ENCODE results near the gene TAGLN.

Gene TAGLN

DNA sequence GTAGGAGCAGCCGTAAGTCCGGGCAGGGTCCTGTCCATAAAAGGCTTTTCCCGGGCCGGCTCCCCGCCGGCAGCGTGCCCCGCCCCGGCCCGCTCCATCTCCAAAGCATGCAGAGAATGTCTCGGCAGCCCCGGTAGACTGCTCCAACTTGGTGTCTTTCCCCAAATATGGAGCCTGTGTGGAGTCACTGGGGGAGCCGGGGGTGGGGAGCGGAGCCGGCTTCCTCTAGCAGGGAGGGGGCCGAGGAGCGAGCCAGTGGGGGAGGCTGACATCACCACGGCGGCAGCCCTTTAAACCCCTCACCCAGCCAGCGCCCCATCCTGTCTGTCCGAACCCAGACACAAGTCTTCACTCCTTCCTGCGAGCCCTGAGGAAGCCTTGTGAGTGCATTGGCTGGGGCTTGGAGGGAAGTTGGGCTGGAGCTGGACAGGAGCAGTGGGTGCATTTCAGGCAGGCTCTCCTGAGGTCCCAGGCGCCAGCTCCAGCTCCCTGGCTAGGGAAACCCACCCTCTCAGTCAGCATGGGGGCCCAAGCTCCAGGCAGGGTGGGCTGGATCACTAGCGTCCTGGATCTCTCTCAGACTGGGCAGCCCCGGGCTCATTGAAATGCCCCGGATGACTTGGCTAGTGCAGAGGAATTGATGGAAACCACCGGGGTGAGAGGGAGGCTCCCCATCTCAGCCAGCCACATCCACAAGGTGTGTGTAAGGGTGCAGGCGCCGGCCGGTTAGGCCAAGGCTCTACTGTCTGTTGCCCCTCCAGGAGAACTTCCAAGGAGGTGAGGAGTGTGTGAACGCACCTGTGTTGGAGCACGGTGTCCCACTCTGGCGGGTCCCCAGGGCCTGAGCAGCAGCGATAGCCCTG, at the start of gene TAGLN:
Gene TAGLN (plus strand): TSS at position 318 of the 863 bp plus-strand sequence. CDS start 3,644 bp downstream, outside the sequence.
- Mint-ChIP-seq H3K9me3 (no peaks in the 10 kb centered on the region), H3K27ac (no peak within 1 kb of the TSS), H3K27me3 (ENCODE audit: low read depth, poor library complexity) (peaks cover 7% of the 10 kb centered on the region), H3K4me1 (peaks cover 66% of the 10 kb centered on the region), H3K36me3 (ENCODE audit: low read depth) (peaks cover 11% of the 10 kb centered on the region), H3K4me3 (peak within 1 kb of the TSS; percentile 71)
- peak; percentile 60 for DNase-seq
- TF ChIP-seq, protein P1, sequence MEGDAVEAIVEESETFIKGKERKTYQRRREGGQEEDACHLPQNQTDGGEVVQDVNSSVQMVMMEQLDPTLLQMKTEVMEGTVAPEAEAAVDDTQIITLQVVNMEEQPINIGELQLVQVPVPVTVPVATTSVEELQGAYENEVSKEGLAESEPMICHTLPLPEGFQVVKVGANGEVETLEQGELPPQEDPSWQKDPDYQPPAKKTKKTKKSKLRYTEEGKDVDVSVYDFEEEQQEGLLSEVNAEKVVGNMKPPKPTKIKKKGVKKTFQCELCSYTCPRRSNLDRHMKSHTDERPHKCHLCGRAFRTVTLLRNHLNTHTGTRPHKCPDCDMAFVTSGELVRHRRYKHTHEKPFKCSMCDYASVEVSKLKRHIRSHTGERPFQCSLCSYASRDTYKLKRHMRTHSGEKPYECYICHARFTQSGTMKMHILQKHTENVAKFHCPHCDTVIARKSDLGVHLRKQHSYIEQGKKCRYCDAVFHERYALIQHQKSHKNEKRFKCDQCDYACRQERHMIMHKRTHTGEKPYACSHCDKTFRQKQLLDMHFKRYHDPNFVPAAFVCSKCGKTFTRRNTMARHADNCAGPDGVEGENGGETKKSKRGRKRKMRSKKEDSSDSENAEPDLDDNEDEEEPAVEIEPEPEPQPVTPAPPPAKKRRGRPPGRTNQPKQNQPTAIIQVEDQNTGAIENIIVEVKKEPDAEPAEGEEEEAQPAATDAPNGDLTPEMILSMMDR (IDR thresholded peaks at IDR 0.05): no peak

DNA sequence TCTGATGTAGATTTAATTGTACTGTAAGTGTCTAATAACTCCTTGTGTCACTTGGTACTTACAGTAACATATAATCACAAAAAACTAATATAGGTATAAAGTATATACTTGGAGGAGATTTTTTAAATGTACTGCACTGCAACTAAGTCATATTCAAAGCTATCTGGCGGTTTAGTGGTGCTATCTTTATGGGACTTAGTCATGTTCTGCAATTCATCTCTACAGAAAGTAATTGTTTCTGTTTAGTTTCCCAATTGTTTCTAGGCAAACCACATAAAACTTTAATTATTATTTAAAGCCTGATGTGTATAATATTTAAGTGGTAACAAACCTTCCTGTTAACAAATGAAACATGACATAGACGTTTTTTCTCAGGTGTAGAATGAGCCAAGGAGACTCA, 47.1 kb upstream of the TAGLN start:
- DNase-seq: no peak
- no peak overlapping the region for H3K4me3 Mint-ChIP-seq
- TF ChIP-seq, protein P1 (IDR thresholded peaks at IDR 0.05): no peak
- H3K36me3 Mint-ChIP-seq (ENCODE audit: low read depth): peaks cover 81% of the 10 kb centered on the region
- H3K27ac Mint-ChIP-seq: peak overlapping the region; percentile 81
- H3K9me3 Mint-ChIP-seq: peaks cover 9% of the 10 kb centered on the region
- H3K27me3 Mint-ChIP-seq (ENCODE audit: low read depth, poor library complexity): no peaks in the 10 kb centered on the region
- H3K4me1 Mint-ChIP-seq: peaks cover 8% of the 10 kb centered on the region

DNA sequence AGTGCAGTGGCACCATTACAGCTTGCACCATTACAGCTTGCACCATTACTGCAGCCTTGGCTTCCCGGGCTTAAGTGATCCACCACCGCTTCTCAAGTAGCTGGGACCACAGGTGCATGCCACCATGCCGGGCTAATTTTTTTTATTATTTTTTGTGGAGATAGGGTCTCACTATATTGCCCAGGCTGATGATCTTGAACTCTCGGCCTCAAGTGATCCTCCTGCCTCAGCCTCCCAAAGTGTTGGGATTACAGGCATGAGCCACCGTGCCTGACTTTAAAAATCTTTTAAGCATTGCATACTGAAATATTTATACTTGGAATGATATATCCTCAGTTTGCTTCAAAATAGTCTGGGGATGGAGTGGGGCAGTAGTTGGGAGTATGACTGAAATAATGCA, 44.7 kb upstream of the TAGLN start:
- H3K27ac Mint-ChIP-seq: no peak overlapping the region
- H3K4me1 Mint-ChIP-seq: peaks cover 4% of the 10 kb centered on the region
- TF ChIP-seq, protein P1 (IDR thresholded peaks at IDR 0.05): no peak
- H3K9me3 Mint-ChIP-seq: peaks cover 6% of the 10 kb centered on the region
- no peak for DNase-seq
- H3K4me3 Mint-ChIP-seq: no peak overlapping the region
- H3K36me3 Mint-ChIP-seq (ENCODE audit: low read depth): peaks cover 77% of the 10 kb centered on the region
- H3K27me3 Mint-ChIP-seq (ENCODE audit: low read depth, poor library complexity): no peaks in the 10 kb centered on the region

DNA sequence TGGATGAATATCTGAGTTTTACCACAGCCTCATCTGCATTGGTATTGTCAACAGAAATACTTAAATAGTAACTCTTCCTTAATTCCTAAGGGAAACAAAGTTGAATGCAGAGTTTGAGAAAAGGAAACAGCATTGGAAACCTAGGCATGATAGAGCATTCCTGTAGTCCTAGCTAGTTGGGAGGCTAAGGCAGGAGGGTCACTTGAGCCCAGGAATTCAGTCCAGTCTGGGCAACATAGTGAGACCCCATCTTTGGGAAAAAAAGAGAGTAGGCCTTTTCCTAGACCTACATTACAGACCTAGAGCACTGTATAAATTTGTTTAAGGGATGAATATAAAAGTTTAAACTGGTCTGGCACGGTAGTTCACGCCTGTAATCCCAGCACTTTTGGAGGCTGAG, 41.7 kb upstream of the TAGLN start:
- peaks cover 77% of the 10 kb centered on the region for H3K36me3 Mint-ChIP-seq (ENCODE audit: low read depth)

DNA sequence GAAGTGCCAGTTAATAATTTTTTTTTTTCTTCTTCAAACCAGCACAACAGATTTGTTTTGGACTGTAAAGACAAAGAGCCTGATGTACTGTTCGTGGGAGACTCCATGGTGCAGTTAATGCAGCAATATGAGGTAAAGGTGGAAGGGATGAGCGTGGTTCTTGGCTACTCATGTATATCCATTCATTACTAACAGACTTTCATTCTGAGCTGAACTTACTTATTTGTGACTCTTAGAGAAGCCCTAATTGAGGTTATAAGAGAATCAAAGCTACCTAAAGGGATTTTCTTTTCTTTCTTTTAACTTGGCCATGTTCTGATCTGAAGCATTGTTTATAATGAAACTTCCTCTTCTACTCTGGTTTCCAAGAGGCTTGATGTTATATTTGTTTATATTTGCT, 39.3 kb upstream of the TAGLN start:
- TF ChIP-seq, protein P1 (IDR thresholded peaks at IDR 0.05): no peak
- H3K9me3 Mint-ChIP-seq: no peaks in the 10 kb centered on the region
- peaks cover 84% of the 10 kb centered on the region for H3K36me3 Mint-ChIP-seq (ENCODE audit: low read depth)
- H3K4me1 Mint-ChIP-seq: peaks cover 4% of the 10 kb centered on the region
- no peak overlapping the region for H3K4me3 Mint-ChIP-seq
- H3K27me3 Mint-ChIP-seq (ENCODE audit: low read depth, poor library complexity): no peaks in the 10 kb centered on the region
- DNase-seq: no peak
- H3K27ac Mint-ChIP-seq: peak overlapping the region; percentile 43

More for the DNA sequence above, 41.7 kb upstream of the TAGLN start:
- TF ChIP-seq, protein P1 (IDR thresholded peaks at IDR 0.05): no peak
- Mint-ChIP-seq H3K4me1 (peaks cover 4% of the 10 kb centered on the region), H3K9me3 (no peaks in the 10 kb centered on the region), H3K4me3 (no peak overlapping the region), H3K27me3 (ENCODE audit: low read depth, poor library complexity) (no peaks in the 10 kb centered on the region), H3K27ac (no peak overlapping the region)
- no peak for DNase-seq

DNA sequence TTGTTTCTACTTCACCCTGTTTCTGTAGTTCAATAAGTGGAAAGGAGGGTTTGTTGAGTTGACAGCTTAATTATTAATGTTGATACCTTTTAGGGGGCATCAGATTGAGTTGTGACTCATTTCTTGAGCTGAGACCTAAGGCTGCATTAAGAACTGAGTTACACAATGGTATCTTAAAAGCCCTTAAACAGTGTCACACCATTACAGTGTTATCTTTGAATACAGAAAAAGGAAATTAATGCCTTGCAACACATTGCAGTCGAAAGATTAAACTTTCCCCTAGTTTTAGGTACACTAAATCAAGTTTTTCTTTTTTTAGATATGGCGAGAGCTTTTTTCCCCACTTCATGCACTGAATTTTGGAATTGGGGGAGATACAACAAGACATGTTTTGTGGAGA, 38.3 kb upstream of the TAGLN start:
- TF ChIP-seq, protein P1 (IDR thresholded peaks at IDR 0.05): no peak
- peak overlapping the region; percentile 16 for H3K27ac Mint-ChIP-seq
- H3K27me3 Mint-ChIP-seq (ENCODE audit: low read depth, poor library complexity): no peaks in the 10 kb centered on the region
- H3K9me3 Mint-ChIP-seq: no peaks in the 10 kb centered on the region
- H3K4me1 Mint-ChIP-seq: peaks cover 4% of the 10 kb centered on the region
- DNase-seq: no peak
- H3K36me3 Mint-ChIP-seq (ENCODE audit: low read depth): peaks cover 83% of the 10 kb centered on the region
- H3K4me3 Mint-ChIP-seq: no peak overlapping the region
